ENCODE data around the gene SEMA7A.

The SEMA7A gene

DNA sequence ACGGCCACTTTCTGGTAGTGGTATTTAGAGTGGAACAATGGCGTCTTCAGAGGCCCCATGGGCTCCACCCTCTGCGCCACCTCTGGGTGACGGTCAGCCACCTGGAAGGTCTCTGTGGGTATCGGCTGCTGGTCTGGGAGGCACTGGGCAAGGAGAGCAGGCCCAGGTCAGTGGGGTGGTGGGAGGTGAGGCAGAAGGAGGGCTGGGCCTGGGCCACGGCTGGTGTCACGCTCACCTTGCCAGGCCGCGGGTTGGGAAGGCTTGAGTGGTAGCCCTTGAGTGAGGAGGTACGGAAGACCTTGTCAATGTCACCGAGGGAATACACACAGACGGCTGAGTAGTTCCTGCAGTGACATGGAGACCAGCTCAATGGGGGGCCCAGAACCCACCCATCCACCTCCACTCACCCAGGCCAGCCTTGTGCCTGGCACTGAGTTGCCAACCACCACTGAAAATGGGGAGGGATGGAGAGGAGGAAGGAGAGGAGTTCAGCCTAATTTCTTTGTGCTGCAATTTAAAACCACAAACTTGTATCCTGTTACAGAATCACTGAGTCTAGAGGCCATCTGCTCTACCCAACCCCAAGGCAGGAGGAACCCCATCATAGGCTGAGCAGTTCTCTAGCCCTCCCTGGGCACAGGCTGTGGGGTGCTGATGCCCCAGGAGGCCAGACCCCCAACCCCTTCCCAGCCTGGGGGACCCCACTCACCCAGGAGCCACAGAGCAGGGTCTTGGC, 19.0 kb downstream of the SEMA7A start:
- DNase-seq, result no peak

DNA sequence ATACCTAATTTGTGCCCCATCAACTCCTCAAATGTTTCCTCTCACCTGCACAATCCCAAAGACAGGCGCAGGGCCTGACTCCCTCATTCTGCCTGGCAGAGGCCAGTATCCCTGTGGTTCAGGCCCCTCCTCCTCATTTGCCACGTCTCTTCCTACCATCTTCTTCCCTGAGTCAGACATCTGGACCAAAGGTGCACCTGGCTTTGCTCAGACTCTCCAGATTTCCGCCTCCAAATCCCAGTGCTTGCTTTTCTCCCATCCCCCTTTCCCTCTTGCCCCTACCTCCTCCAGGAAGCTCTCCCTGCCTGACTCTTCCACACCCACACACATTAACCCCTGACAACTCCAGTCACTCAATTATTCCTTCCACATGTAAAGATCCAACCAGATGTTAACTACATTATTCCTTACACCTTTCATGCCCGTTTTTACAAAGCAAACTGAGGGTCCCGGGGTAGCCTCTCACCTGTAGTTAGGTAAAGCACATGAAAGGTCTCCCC, 19.6 kb downstream of the SEMA7A start:
- no peak for DNase-seq

DNA sequence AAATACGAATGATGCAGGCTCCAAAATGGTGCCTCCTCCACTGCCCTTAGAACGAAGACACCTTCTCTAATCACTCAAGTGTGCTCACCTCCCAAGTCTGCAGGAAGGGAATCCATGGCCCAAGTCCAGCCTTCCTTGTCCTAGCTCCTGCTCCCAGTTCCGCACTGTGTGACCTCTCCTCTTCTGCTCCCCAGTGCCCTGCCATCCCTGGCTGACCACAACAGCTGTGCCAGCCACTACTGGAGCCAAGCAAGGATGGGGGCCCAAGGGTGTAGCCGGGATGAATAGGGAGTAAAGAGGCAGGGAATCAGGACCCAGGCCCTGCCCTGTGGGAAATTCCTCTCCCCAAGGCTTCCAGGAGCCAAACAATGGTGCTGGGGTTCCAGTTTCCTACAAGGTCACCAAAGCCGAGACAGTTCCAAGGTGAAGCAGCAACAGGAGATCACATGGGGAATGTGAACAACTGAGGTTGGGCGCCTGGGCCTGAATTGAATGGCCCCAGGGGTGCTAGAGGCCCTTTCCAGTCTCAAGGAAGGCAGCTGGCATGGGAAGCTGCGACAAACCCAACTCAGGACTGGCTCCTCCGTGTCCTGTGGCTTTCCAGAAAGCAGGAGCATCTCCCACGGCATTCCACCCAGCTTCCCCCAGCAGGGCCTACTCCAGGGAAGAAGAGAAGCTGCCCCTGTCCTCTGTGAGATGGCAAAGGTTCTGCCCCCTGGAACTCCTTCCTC, 20.2 kb downstream of the SEMA7A start:
- no peak for DNase-seq

DNA sequence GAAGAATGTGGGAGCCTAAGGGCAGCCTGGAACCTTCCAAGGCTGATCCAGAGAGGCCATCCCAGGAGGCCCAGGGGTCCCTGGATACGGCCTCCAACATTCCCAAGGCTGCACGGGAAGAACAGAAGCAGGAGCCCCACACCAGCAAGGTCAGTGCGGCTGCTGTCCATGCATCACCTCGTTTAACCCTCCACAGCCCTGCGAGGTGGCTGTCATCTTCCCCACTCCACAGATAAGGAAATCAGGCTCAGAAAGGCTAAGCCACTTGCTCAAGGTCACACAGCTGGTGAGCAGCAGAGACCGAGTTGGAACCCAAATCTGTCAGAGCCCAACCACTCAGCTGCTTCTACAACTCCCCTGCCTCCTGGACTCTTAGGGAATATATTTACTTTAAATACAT, 21.6 kb downstream of the SEMA7A start:
- DNase-seq, result no peak

DNA sequence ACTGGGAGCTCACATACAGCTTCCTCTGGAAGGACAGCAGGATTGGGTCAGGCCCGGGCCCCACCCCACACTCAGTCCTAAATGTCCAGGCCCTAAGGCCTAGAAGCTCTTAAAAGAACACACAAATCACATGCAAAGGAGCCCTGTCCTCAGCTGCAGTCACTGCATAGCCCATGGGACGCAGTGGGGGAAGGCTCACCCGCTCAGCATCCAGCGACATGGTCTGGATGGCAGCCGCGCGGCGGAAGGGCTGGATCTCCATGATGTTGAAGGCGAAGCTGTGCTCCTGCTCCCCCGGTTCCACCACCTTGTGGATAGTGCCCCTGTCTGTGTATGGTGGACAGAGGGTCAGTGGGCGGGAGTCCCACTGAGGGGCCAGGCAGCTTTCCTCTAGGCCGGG, 22.1 kb downstream of the SEMA7A start:
- DNase-seq, result no peak

DNA sequence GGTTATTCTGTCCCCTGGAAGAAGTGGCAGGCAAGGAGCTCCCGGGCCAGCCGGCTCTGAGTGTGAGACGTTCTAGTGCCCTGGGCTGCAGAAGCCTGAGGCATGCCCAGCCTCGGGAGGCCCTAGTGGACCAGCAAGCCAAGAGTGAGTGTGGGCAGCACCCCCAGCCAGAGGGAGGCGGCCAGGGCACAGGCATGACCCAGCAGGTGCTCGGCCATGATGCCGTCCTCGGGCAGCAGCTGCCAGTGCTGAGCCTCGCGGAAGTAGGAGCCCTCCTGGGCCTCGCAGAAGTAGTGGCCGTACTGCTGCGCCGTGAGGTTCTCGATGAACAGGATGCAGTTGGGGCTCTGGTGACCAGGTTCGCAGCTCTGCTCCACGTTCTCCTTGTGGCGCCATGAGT, 23.3 kb downstream of the SEMA7A start:
- DNase-seq, result no peak

DNA sequence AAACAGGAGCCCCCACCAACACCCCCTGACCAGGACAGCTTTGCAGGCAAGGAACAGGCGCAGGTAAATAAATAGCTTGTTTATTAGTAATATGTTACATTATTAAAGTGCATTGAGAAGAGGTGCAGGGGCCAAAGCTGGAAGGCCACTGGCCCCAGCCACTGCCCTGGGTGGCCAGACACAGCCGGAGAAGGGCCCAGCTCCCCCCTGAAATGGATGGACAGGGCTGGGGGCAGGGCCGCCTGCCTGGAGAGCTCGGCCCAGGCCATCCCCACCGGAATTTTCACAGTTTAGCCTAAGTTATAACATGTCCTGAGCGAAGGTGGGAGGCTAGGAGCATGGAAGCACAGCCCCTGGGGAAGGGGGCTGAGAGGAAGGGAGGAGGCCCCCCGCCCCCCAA, 24.5 kb downstream of the SEMA7A start:
- DNase-seq, result no peak

DNA sequence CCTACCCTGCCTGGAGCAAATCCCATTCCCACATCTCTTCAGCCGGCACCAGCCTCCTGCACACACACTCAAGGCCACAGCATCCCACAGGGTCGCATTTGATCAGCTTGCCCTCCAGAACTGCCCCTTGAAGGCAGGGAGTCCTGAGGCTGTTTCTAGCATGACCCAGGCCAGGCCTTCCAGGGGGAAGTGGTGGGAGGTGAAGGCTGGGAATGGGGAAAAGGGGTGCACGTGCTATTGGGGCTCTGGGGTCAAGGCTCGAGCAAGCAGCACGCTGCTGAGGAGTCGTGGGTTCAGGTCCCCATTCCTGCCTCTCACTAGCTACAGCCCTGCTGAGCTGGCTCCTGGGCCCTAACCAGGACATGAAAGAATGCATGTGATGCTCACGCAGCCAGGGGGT, 24.9 kb downstream of the SEMA7A start:
- DNase-seq, result no peak

DNA sequence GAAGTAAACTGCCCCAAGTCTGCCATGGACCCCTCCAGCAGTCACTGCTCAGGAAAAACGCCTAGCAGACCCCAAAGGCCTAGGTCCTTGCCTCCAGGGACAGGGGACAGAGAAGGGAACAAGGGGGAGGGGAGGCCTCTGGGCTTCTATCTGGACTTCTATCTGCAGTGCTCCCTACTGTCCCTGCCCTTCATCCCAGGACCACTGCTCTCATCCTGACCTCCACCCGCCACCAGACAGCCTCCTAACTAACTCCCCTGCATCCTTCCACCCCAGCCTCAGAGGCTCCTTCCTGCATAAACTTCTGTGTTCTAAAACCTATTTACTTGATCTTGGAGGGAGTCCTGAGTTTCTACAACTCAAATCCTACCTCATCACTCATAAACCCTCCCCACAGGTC, 25.4 kb downstream of the SEMA7A start:
- DNase-seq, result no peak

DNA sequence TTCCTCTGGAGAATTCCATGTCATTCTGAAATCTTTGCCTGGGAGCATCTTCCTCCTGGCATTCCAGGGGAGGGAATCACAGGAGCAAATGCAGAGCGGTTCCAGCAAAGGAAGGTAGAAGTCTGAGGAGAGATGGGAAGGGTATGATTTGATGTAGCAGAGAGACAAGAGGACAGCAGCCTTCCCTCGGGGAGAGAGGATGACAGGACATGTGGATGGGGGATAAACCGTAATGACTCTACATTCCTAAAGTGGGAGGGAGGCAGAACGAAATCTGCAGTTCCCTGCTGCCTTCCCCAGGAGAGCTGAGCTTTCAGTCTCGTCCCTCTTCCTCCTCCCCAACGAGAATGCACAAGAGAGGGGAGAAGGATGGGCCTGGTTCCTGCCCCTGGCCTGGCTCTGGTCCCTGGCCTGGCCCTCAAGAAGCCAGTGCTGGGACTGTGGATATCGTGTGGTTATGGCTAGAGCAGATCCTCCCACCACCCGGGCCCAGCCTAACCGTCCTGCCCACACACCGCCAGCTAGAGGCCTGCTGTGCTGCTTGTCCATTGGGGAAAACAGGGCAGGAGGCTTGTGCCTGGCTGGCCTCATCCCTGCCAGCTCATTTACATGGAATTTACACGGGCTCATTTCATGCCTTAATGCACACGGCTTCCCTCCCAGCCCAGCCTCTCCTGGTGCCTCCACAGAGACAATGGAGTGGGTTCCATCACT, 26.6 kb downstream of the SEMA7A start:
- peak in 1 of 2 donors; percentile 42 for DNase-seq

DNA sequence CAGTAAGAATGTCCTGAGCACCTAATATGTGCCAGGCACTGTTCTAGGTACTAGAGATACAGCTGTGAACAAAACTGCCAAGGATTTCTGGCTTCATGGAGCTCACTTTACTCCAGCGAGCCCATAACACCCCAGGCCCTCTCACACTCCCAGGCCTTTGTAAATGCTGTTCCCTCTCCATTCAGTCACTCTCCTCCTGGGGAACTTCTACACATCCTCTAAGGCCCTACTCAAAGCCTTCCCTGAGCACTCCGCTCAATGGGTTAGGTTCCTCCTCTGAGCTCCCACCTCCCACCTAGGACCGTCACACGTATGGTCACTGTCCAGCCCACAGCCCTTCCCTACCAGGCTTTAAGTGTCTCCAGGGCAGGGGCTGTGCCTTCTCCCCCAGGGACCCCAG, 27.2 kb downstream of the SEMA7A start:
- DNase-seq, result no peak

DNA sequence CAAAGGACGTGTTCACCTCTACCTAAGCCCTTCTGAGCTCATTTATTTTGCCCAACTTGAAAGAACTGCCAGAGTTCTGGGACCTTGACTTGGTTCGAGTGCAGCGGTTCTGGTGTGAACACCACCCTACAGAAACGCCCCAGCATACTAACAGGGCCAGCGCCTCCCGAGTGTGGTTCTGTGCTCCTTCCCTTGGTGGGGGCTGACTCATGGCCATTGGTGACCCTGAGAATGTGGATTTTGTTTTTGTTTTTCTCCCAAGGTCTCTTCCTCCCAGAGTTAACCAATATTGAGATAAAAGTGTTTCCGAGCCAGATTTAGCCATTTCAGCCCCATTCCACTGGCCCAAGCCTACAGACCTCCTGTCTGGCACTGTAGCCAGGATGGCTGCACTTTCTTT, 27.9 kb downstream of the SEMA7A start:
- DNase-seq, result no peak

DNA sequence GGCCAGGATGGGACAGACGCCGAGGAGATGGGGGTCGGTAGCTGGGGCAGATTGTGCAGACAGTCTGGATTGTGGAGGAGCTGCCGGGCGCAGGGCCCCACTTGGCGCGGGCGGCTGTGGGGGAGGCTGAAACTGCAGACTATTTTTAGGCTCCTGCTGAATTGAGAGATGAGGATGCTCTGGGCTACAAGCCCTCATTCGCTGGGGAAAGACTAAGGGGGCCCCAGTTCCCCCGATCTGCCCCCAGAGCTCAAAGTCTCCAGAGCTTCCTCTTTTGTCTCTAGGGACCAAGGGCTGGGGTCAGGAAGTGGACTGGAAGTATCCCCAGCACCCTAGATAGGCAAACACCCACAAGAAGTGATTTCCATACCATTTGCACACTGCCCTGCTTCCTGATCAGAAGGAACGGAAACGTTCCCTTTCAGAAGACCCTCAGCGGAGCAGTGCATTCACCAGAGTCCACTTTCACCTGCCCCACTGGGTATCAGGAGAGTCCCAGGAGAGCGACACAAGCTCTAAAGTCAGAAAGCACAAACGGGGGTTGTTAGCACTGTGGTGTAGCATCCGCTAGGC, 29.7 kb downstream of the SEMA7A start:
- peak; percentile 12 to 28 for DNase-seq

DNA sequence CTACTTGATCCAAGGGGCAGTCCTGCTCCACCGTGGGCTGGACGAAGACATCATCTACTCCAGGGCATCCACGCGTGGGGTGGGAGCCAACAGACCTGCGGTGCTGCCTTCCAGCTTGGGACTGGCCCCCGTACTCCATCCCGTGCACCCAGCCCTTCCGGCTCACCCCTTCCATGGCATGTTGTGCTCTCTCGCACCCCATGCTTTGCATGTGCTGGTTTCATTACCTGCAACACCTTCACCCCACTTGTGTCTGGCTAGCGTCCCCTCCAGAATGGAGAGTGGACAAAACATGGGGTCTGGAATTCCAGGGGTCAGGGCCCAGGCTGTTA, 30.2 kb downstream of the SEMA7A start:
- no peak for DNase-seq

DNA sequence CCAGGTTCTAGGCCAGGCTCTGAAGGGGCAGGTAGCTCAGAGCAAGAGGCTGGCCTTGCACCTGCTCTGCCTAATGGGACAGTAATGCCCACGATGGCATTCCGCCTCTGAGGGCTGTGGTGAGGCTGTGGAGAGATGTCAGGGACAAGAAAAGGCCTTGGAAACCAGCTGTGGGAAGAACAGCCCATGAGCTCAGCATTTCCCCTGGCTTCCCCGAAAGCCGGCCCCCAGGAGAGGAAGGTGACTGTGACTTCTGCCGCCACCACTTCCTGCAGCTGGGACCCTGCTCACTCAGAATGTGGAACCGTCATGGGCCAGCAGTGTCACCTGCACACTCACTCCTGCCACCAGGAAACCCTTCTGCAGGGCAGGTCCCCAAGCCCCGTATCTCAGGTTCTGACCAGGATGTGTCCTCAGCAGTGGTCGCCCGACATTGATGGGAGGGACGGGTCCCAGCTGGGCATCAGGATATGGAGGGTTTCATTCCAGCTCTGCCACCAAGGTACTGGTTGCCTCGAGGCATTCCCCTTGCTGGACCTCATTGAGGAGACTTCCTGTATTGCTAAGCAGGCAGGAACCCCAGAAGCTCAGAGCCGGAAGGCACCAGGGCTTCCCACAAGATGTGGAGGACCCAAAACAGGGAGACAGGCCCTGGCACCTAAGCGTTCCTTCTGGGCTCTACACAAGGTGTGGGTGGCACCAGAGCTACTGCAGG, 30.7 kb downstream of the SEMA7A start:
- DNase-seq, result peak; percentile 20 to 41

DNA sequence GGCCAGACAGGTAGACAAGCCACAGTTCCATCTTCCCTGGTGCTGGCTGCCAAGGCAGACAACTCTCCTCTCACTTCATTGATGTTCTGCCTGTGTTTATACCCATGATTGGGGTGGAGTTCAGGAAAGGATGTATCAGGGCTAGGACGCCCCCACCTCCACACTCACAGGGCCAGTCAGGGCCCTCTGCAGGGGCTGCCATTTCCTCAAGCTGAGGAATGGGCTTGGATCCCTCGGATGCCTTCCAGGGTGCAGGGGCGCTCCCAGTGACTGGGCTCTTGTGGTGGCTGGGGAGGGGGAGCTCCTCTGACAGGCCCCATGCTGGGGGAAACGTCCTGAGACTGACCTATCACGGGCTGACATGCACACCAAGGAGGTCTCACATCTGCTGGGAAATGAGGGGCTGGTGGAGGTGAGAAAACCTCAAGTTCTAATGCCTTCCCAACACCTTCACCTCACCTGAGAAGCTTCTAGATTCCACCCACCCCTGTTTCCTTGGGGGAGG, 31.4 kb downstream of the SEMA7A start:
- DNase-seq, result no peak

DNA sequence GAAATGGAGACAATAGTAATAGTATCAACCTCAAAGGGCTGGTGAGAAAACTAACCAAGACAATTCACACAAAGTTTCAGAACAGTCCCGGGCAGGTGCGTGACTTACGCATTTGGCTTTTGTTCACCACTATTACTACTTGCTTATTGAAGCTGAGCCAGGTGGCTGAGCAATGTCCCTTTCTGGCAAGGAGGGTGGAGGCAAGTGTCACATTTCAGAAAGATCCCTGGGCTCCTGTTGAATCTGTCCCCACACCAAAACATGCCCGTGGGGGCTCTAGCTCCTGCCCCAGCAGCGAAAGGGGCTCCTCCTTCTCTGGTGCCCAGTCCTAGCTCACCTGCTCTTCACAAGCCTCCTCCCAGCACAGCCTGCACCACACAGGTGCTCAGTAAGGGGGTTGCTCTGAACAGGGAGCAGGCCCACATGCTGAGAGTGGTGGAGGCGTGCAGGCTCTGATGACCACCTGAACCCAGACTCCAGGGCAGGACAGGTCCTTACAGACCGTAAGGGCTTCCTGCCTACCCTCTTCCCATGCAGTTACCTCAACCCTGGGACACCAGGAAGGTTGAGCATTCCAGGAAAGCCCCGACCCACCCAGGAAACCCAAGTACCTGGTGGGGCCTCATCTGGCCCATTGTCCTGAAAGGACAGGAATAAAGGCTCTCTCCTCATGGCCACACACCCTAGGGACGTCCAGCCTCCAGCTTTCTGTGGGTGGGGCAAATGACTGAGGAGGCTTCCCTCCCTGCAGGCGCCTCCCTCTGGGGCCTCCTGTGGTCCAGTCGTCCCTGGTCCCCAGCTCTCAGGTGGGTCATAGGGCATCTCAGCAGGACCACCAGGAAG, 32.6 kb downstream of the SEMA7A start:
- DNase-seq, result no peak

DNA sequence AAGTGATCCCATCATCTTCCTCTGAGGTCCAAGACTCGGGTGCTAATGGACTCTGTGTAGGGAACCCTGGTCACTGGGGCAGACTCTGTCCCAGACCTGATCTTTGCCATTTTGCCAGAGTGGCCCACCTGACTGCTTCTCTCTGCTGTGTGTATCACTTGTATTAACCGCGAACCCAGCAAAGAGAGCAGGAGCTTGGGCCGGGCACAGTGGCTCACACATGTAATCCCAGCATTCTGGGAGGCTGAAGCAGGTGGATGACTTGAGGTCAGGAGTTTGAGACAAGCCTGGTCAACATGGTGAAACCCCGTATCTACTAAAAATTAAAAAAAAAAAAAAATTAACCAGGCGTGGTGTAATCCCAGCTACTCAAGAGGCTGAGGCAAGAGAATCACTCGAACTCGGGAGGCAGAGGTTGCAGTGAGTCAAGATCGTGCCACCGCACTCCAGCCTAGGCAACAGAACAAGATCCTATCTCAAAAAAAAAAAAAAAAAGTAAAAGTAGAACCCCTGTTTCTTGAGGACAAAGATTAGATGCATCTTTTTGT, 33.4 kb downstream of the SEMA7A start:
- no peak for DNase-seq

DNA sequence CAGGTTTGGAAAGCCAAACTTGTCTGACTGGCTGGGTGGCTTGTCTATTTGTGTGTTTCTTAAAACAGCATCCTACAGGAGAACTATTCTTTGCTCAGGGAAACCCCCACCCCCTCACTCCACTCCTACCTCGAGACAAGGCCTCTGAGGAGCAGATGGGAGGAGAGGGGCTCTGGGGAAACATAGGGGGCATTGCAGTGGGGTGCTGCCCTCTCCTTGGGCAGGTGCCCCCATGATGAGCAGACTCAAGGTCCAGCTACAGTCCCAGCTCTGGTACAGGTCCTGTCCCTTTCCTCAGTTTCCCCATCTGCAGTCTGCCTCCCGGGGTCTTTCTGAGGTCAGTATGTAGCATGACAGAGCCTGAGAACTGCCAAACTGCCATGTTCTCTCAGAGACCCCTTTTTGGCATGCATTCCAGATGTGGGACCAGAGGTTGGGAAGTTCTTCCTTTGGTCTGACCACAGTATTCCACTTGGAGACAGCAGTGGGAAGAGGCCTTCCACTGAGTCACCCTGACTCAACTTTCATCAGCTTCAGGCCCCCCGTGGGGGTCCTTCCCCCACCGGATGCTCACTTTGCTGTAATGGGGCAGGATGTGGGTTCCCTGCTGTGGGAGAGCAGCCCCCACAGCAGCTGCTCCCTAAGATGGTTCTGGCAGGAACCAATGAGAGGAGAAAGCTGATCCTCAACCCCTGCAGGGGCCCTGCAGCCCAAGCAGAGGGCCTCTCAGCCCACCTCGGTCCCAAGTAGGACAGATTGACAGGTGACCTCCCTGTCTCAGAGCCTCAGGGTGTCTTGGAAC, 34.0 kb downstream of the SEMA7A start:
- peak in 1 of 2 donors; percentile 53 for DNase-seq

DNA sequence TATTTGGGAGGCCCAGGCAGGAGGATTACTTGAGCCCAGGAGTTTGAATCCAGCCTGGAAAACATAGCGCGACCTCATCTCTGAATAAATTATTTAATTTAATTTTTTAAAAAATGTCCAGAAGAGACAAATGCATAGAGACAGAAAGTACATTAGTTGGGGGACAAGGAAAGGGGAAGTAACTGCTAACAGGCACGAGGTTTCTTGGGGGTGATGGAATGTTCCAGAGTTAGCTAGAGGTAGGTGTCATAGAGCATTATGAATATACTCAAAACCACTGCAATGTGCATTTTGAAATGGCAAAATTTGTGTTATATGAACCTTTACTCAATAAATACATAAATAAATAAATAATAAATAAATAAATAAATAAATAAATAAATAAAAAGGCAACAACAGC, 34.7 kb downstream of the SEMA7A start:
- peak; percentile 18 to 51 for DNase-seq

DNA sequence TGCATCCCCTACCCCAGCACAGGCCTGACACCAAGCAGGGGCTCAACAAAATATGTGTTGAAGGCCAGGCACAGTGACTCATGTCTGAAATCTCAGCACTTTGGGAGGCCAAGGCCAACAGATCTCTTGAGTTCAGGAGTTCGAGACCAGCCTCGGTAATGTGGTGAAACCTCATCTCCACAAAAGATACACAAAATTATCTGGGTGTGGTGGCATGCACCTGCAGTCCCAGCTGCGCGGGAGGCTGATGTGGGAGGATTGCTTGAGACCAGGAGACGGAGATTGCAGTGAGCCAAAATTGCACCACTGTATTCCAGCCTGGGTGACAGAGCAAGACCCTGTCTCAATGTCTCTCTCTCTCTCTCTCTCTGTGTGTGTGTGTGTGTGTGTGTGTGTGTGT, 35.6 kb downstream of the SEMA7A start:
- DNase-seq, result no peak

Data from inflammatory macrophage treated with lipopolysaccharide for 1 hour (primary cell).